ENCODE data around the gene SNRPA.

SNRPA gene

DNA sequence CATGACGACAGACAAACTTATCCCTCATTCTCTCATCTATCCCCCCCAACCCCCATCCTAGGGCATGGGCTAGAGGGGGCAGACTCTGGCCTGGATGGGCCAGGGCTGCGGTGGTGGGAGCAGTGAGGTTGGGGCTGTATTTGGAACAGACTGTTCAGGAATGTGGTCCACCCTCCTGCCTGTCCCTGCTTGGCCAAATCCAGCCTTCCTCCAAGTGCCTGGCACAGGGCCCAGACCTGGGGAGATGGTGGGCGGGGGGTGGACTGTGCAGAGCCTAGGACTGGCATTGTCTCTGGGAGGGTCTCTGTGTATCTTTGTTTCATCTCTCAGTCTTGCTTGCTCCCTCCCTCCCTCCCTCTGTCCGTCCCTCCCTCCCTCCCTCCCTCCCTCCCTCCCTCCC lies 62.2 kb downstream of the SNRPA start:
- Histone ChIP-seq H4K20me1 (peaks cover 53% of the 10 kb centered on the region), H3K4me3 (no peak overlapping the region), H3K9ac (no peak overlapping the region), H3K36me3 (peaks cover 20% of the 10 kb centered on the region), H3K4me1 (peaks cover 23% of the 10 kb centered on the region), H3K27ac (no peak overlapping the region), H3K27me3 (peaks cover 26% of the 10 kb centered on the region), H3K4me2 (no peak overlapping the region), H3K9me3 (no peaks in the 10 kb centered on the region)
- TF ChIP-seq Cebpa-rat (IDR thresholded peaks at IDR 0.05), result no peak

Measured in BLaER1 (cell line).